DOHH2 (cell line): Measurements from ENCODE around the gene DNAJC18.

Experiments
- CTCF ChIP-seq: fragments of 200-600 bp; sonication (generic); IDR thresholded peaks from one replicate; pipeline ENCODE4 v1.5.1; 2014; ENCODE audit warnings: antibody characterized with exemption, mild to moderate bottlenecking, low read depth, low read length; ENCODE audit not compliant: poor library complexity, severe bottlenecking
- EZH2phosphoT487 ChIP-seq: fragments of 200-600 bp; sonication (generic); IDR thresholded peaks from 2 replicates; pipeline ENCODE4 v1.6.1; 2017; ENCODE audit warnings: borderline replicate concordance, mild to moderate bottlenecking, antibody characterized with exemption, low read length, moderate library complexity, mixed read lengths

- TF ChIP-seq CTCF (no peak), EZH2phosphoT487 (no peak)
These were observed 25.4 kb downstream of the DNAJC18 start for GRCh38 chr5:139413963-139414362.
